ENCODE measurements around the gene EXOG.

Gene EXOG

DNA sequence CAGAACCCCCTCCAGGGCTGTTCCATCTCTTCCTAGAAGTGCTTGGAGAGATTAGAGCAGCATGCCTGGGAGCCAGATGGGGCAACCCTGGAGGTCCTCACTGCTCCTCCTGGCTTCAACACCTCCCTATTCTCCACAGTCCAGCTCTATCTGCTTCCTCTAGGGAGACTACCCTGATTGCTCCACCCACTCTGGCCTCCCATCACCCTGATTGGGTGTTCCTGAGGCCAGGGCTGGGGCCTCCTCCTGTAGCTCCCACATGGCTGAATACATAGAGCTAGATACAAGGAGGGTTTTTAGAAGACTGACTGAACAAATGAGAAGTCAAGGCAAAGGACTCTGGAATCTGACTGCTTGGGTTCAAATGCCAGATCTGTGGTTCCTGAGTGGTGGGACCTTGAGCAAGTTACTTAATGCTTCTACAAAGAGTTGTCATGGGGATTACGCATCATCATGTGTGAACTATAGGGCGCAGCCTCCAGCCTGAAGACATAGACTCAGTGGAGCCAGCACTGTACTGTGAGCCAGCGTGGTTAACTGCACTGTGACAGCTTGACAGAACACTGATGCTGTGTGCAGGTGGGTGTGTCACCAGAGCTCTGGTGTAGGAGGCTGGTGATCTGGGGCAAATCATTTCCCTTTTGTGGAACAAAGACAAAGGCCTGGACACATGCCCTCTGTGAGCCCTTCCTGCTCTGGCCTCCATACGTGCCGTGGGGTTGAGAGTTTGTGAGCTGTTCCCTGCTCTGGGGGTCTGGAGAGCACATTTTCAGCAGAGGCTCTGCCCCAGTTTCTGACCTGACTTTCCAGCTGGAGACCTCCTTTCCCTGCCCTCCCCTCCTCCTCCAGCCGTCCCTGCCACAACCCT lies 78.5 kb downstream of the EXOG start:
- in situ Hi-C loops (cut with HindIII; ENCODE audit: low pct_ligation_motif_present, low pct_unique_long_range_greater_than_20kb, low sequenced_read_pairs): no loop called here
- no peak for DNase-seq

DNA sequence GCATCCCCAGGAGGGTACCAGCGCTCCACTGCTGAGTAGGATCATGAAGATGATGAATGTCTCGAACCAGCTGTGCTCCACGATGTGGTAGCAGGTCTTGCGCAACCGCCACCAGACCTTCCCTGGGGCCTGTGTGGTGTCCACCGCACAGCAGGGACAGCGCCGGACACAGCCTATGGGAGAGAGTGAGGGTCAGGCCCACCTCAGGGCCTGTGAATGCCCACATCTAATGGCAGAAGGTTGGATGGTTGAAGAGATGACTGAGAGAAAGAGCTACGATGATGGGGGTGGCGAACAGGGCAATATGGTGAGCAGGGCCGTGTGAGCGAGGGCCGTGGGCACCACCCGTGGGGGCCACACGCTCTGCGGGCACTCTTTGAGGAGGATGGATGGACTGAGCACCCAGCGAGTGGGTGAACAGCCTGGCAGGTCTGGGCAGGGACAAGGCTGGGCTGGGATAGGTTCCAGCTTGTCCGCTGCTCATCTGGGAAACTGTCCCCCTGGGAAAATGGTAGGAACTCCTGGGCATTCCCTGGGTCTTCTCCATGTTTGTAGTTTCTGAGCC lies 79.2 kb downstream of the EXOG start:
- in situ Hi-C loops (cut with HindIII; ENCODE audit: low pct_ligation_motif_present, low pct_unique_long_range_greater_than_20kb, low sequenced_read_pairs): no loop called here
- DNase-seq: no peak

All from ACHN (cell line).